GM19043 (cell line): ENCODE measurements around the gene STK16.
"Not testable (repeated sequence)": the region's sequence is repeated elsewhere in the genome, so short reads cannot be mapped to it uniquely, and the experiment has no call there.

Experiments used
- ATAC-seq: cut with Tn5 transposase; IDR thresholded peaks from one replicate; pipeline ENCODE4 v1.9.1; 2021; ENCODE audit warnings: low read depth; ENCODE audit not compliant: unreplicated experiment

Gene STK16

DNA sequence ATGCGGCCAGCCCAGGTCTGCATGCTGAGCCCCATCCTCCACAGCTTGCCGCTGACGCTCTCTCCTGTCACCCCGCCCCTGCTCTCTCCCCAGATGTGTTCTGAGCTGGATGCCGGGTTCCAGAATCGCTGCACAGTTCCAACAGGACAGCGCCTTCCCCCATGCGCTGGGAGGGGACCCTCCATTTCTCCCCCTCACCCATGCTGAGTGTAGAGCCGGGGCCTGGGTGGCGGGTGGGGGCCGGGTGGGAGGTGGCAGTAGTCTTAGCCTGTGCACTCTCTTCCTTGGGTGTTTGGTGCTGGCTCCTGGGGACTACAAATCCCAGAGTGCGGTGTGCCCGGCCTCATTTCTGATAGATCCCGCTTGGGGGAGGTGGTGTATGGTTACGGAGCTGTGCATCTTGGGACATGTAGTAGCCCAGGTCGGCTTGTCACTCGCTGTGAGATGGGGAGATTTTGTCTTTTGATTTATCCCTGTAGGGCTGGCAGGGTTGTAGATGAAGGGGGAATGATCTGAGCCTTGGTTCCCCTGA, 40.7 kb downstream of the STK16 start:
- ATAC-seq = no peak

DNA sequence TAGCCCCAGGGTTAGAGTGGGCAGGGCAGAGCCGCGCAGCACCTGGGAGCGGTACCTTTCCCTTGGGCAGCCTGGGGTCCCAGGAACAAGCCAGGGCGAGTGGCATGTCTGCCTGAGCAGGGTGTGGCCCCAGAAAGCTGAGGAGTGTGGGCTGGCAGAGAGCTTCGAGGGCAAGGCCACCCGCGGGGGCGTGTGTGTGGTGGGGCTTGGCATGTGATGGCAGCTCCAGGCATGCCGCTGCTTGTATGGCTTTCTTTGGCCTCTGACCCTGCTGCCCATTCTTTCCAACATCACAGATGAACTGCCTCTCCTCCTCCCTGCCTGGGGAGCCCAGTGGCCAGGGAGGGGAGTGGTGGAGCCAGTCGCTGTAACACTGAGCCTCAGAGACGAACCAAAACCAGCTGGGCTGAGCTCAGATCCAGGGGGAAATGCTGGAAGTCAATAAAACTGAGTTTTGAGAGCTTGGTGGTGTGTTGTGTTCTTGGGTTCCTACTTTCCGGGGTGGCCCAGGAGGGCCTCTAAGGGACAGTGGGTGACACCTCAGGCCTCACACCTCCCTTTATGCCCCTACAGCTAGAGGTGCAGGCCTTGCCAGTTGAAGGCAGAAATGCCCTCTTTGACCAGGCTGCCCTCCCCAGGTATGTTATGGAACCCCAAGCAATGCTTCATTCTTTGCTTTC, 41.3 kb downstream of the STK16 start:
- ATAC-seq = no peak

DNA sequence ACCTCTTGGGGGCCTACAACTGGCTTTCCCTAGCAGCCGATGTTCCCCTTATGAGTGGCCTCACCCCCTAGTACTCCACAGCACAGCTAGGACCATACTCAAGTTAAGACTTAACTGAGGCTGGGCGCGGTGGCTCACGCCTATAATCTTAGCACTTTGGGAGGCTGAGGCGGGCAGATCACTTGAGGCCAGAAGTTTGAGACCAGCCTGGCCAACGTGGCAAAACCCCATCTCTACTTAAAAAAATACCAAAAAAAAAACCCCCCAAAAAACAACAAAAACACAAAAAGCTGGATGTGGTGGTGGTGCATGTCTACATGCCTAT, 41.8 kb downstream of the STK16 start:
- ATAC-seq = not testable (repeated sequence)

DNA sequence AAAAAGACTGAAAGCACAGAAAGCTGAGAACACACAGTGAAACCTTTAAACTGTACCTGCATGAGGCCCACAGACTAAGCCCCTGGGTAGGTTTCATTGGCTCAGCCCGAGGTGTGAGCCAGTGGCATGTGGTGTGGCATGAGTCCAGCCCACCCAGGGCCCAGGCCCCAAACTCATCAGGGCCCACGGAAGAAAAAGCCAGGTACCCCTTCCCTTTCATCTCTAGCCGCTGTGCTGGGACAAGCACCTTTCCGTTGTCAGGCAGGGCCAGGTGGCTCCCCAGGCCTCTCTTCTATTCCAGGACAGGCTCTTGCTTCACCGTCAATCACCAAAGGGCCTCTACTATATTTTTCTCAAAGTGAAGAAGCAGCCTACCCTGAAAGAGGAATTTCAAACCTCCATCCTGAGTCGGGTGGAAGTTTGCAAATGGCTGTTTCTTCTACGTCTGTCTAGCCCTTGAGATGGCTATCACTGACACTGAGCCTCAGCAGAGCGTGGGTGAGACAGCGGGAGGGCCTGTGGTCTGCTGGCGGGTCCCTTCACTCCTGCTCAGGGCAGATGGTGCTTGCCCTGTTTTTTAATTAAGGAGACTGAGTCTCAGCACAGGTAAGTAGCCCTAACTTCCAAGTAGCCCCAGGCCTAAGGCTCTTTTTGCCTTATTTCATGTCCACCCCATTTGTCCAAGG, 42.4 kb downstream of the STK16 start:
- ATAC-seq = no peak

DNA sequence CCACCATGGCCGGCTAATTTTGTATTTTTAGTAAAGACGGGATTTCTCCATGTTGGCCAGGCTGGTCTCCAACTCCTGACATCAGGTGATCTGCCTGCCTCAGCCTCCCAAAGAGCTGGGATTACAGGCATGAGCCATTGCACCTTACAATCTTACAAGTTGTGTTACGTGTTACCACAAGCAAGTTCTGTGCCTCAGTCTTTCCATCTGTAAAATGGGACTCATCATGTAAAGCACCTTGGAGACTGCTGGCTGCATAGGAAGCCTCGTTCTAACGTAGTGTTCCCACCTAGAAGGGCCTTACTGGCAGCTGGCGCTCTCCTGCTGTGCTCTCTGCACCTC, 43.9 kb downstream of the STK16 start:
- no peak for ATAC-seq

DNA sequence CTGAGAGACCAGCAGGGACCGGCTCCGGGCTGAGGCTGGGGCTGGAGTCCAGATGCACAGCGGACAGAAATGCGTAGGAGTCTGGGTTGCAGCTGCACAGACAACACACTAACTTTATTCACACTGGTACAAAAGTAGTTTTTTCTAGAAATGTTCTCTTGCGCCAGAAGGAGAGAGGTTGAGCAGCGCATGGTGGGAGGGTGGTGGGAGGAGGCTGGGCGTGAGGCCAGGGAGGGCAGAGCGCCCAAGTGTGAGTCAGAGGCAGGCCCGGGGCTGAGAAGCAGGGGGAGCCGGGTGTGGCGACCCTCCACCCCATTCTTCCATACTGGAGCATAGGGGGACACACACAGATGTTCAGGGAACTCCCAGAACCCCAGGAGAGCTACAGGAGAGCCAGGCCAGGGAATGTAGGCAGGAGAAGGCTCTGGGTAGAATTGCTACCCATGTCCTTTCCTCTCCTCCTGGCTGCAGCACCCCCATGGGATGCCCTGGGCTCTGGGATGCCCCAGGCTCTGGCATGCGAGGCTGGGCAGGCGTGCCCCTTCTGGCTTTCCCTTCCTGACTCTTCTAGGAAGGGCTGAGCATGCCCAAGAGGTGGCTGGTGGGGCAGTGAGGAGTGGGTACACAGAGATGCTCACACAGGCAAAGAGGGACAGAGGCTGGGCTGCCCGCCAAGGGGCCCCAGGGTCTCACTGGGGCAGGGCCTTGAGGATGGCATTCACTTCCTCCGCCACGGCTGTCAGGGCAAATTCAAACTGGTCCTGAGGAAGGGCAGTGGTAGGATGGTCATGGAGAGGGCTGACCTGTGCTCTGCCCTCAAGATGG, 44.5 kb downstream of the STK16 start:
- no peak for ATAC-seq

DNA sequence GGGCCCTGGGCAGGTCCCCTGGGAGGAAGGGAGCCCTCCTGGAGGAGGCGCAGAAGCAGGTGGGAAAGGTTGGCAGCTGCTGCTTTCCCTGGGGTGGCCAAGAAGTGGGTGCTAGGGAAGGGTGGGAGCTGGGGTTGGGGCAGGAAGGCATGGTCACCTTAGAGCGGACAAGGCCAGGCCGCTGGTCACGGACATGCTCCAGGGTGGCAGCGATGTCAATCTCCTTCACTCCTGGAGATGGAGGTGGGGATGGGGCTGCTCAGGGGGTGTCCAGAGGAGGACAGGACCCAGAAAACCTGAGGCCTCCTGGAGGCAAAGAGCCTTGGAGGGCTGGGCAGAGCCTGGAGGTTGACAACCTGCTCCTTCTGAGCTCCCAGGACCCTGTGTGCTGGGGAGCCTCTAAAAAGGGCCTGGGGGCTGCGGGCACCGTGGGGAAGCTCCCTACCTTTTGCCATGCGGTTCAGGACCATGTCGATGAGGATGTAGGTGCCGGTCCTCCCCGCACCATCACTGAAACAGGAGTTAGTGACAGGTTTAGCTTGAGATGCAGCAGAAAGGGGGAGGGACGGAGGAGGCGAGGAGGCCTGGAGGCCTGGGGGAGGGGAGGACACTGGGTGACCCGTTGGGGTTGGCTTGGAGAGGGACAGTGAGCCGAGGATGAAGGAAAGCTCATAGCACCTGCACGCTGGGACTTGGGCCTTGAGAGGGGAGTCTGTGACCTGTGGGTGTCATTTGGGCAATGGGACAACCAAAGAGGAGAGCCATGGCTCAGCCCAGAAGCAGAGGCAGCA, 45.3 kb downstream of the STK16 start:
- ATAC-seq = no peak

DNA sequence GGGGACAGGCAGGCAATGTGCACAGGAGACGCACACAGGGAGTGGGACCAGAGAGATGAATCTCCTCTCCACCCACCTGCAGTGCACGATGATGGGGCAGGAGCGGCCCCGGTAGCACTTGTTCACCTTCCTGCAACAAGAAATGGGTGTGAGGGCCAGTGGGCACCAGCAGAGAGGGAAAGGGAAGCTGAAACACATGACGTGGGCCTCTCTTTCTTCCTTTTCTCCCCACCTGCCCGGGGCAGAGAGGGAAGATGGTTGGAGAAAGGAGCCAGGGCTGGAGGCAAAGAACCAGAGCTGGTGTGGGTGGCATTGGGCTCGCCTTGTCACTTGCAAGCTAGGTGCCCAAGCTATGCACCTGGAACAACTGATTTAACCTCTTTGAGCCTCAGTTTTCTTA, 46.1 kb downstream of the STK16 start:
- no peak for ATAC-seq

DNA sequence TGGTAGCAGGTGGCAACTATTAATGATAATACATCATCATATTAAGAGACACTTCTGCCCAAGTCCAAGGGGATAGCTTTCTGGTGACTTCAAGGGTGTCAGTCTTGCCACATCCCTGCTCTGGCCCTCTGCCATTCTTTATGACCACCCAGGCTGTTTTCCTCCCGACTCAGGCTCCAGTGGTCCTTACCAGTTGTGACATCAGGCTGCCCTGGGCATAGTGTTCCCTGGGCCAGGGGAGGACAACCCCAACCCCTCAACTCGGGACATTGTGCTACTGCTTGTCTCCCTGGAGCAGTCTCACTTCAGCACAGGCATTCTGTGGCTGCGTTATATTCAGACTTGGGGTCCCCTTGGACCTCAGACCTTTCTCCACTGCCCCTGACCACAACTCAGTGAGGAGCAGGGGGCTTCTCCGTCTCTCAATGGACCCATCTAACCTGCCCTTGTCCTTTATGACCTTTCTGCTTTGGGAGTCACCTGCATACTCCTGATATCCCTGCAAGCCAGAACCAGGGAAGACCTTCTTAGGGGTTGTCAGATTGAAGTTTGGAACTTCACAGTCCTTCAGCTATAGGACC, 46.7 kb downstream of the STK16 start:
- ATAC-seq = no peak

DNA sequence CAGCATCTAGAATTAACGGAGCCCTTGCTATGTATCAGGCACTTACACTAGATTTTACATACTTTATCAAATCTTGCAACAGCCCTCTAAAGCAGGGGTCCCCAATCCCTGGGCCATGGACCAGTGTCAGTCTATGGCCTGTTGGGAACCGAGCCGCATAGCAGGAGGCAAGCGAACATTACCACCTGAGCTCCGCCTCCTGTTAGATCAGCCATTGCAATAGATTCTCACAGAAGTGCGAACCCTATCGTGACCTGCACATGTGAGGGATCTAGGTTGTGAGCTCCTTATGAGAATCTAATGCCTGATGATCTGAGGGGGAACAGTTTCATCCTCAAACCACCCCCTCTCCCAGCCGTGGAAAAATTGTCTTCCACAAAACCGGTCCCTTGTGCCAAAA, 47.3 kb downstream of the STK16 start:
- no peak for ATAC-seq

DNA sequence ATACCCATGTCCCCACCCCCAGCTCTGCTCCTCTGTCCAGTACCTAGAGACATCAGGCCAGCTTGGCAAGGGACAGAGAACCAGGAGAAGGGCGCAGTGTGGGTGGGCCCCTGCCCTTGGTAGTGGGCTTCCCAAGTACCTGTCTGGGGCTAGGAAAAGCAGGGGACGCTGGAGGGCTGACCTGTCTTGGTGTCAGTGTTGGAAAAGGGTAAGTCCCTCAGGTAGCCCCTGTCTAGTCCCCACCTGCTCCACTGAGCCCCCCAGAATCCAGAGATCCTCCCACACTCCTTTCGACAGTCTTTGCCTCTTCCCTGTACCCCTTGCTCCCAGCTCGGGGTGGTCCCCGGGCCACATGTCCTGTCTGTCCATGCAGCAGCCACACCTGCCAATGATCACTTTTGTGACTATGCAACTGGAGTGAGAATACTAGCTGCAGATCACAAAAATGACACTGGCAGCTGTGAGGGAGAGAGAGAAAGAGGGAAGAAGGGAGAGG, 48.5 kb downstream of the STK16 start:
- ATAC-seq = no peak

DNA sequence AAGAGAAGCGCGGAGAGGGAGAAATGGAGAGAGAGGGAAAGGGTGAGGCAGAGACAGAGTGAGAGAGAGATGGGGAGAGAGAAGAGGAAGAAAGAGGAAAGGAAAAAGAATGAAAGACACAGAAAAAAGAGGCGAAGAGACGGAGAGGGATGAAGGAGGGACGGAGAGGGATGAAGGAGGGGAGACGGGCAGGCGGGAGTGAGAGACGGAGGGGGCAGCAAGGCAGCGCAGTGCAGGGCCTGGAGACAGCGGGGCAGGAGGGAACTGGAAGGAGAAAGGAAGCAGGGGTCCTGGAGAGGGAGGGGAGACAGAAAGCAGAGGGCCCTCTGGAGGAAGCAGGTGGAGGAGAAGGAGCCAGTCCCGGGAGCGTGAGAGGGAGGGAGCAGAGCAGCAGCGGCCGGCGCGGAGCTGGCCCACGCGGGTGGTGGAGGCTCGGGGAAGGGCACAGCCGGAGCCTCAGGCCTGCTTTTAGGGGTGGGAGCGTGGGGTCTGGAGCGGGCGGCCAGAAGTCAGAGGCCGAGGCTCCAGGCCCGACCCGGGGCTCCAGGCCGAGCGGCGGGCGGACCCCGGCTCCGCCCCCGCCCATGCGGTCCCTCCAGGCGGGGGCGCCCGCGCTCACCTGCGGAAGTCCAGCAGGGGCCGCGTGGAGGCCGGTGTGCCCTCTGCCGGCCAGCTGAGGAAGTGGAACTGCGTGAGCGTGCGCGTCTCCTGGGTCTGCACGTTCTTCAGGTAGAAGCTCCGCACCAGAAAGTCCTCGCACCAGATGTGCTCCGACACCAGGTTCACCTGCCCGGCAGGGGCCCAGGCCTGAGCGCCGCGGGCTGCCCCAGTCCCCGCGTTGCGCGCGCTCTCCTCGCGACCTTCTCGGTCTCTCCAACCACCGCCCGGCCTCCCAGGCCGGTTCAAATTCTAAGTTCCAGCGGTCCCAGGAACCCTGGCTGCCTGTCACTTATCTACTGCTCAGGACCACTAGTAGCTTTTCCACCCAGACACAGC, 49.4 kb downstream of the STK16 start:
- peak; percentile 83 for ATAC-seq

DNA sequence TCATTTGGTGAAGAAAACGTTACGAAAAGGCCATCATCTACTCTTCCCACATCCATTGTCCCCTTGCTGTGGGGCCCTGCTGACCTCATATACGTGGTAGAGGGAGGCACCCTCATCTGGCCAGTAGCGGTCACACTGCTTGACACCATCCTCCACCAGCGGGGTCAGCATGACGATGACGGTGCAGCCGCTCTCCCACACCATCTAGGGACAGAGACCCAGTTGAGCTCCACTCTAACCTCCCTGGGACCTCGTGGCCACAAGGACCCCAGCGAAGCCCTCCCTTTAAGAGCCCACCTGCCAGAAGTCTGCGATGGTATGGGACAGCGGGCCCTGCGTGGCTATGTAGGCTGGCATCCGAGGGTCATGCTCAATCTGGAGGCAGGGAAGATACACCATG, 50.9 kb downstream of the STK16 start:
- no peak for ATAC-seq

DNA sequence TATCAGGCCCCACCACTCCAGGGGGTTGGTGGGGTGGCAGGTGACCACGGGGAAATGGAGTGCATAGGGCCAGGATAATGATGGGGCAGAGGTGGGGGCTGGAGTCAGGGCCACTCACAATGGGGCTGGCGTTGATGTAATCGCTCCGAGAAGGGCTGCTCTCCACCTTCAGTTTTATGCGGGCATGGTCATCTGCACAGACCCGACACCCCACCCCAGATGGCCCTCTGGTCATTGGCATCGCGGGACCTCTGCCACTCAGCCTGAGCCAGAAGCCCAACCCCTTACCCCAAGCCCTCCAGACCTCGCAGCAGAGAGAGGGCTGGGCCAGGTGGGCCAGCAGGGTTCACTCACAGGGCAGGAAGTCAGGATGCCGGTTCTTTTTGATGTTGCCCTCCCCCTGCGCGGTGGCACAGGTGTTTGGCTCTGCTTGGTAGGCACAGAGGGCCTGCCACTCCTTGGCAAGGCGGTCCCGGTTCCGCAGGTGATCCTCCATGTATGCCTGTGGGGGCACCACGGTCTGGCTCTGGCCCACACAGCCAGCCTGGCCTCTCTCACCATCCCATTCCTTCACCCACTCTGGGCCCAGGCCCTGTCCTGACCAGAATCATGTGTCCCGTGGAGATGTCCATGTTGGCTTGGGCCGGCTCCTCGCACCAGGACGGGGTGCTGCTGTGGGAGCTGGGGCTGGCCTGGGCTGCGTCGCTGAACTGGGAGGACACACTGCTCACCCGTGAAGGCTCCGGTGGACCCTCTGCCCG, 51.5 kb downstream of the STK16 start:
- ATAC-seq = no peak

DNA sequence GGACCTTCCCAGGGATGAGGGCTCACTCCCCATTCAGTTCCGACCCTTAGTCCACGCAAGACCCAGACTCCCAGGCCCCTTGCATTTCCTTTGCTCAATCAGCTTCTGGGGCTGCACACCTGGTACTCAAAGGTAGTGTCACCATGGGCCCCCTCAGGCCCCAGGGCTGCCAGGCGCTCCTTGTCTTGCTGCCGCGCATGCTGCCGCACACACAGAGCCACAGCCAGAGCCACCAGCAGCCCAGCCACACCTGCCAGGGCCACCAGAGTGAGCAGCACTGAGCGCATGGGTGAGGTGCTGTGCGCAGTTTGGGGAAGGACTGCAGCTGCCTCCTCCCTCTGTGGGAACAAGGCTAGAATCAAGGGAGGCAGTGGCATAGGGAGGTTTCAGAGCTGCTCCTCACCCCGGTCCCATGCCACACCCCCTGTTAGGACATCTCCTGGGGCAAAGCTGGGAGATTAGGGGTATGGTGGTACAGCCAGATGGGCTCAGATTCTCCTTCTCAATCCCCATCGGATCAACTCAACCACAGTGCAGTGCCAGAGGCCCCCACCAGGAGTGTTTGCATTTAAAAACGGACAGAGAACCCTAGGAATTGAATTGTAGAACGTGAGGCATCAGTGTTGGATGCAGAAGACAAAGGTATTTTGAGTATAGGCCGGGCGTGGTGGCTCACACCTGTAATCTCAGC, 52.6 kb downstream of the STK16 start:
- ATAC-seq = no peak

DNA sequence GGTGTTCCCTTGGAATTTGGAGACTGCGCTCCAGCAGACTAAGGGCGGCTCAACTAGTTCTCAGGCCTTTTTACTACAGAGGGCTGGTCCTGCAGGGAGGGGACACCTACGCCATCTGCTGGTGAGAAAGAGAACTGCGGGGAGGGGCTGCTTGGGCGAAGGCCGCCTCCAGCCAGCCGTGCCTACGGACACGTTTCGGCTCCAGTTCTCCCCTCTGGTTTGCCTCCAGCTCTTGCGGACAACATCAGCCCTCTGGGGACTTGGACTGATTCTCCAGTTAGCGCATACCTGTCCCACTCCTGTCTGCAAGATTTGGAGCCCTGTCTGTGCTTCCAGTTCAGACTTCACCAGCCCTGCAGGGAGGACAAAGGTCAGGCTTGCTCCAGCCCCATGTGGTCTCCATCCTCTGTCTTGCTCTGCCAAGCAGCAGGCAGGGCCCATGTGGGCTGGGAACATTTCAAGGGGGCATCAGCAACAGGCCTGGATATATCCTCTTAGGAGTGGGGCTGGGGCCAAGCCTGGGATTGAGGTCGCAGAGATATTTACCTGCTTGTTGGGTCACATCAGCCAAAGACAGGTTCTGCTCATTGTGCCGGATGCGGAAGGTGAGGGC, 53.6 kb downstream of the STK16 start:
- peak; percentile 57 for ATAC-seq

DNA sequence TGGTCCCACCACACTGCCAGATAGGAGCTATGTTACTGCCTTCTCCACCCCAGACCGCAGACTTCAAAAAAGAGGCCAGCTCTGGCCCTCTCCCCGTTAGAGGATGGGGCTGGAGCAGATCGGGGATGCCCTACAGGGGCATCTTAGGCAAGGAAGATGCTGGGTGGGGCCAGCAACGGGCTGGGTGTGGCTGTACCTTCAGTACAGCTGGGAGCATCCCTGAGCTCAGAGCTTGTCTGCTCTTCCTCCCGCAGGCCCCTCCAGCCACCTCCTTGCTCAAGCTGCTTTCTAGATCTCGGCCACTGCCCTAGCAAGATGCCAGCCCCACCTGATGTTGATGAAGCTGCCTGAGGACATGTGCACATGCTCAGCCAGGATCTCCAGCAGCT, 54.1 kb downstream of the STK16 start:
- ATAC-seq = no peak
